Esophagus squamous epithelium (tissue), 4 donors: Measurements from ENCODE around the gene FGD3.
"Not testable (repeated sequence)": the region's sequence is repeated elsewhere in the genome, so short reads cannot be mapped to it uniquely, and the experiment has no call there.

ENCODE experiments used
- POLR2A ChIP-seq, 4 donors: fragments of 450-650 bp; IDR thresholded peaks; one replicate each; pipeline ENCODE4 v1.6.1; 2017; ENCODE audit warnings: antibody characterized with exemption in 4 of 4, mild to moderate bottlenecking in 4 of 4, moderate library complexity in 3 of 4
- TF ChIP-seq, protein P1 (sequence below), 6 experiments: fragments of 450-650 bp in 4 of 6; fragments of 200-600 bp in 2 of 6; sonication (generic) in 2 of 6; IDR thresholded peaks; one replicate each; pipeline ENCODE4 v1.5.1; 2016 to 2019; ENCODE audit warnings: antibody characterized with exemption in 6 of 6, mild to moderate bottlenecking in 4 of 6, moderate library complexity in 4 of 6

DNA sequence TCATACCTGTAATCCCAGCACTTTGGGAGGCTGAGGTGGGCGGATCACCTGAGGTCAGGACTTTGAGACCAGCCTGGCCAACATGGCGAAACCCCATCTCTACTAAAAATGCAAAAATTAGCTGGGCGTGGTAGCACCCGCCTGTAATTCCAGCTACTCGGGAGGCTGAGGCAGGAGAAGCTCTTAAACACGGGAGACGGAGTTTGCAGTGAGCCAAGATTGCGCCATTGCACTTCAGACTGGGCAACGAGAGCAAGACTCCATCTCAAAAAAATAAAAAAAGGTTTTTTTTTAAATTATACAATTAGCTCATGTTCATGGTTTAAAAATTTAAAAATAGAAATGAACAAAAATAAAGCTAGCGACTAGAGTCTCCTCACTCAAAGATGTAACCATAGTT lies 67.9 kb downstream of the FGD3 start:
- TF ChIP-seq, protein P1, sequence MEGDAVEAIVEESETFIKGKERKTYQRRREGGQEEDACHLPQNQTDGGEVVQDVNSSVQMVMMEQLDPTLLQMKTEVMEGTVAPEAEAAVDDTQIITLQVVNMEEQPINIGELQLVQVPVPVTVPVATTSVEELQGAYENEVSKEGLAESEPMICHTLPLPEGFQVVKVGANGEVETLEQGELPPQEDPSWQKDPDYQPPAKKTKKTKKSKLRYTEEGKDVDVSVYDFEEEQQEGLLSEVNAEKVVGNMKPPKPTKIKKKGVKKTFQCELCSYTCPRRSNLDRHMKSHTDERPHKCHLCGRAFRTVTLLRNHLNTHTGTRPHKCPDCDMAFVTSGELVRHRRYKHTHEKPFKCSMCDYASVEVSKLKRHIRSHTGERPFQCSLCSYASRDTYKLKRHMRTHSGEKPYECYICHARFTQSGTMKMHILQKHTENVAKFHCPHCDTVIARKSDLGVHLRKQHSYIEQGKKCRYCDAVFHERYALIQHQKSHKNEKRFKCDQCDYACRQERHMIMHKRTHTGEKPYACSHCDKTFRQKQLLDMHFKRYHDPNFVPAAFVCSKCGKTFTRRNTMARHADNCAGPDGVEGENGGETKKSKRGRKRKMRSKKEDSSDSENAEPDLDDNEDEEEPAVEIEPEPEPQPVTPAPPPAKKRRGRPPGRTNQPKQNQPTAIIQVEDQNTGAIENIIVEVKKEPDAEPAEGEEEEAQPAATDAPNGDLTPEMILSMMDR (IDR thresholded peaks at IDR 0.05), result not testable (repeated sequence)
- not testable (repeated sequence) for TF ChIP-seq POLR2A (IDR thresholded peaks at IDR 0.05)
